HG02885 (cell line): ENCODE measurements around the gene CA12.

Experiments
- ATAC-seq: cut with Tn5 transposase; IDR thresholded peaks from one replicate; pipeline ENCODE4 v1.9.1; 2021; ENCODE audit warnings: mild to moderate bottlenecking; ENCODE audit not compliant: unreplicated experiment, poor library complexity

CA12 gene

GRCh38 chr15:63318344-63318743, 63.3 kb downstream of the CA12 start:
- ATAC-seq = no peak

GRCh38 chr15:63314409-63314808, 67.2 kb downstream of the CA12 start:
- ATAC-seq = no peak

- no peak for ATAC-seq
Observed at GRCh38 chr15:63313825-63314224, 67.8 kb downstream of the CA12 start.

GRCh38 chr15:63312286-63312685, 69.4 kb downstream of the CA12 start:
- ATAC-seq = no peak

GRCh38 chr15:63310646-63311045, 71.0 kb downstream of the CA12 start:
- ATAC-seq = no peak

GRCh38 chr15:63308947-63309346, 72.7 kb downstream of the CA12 start:
- ATAC-seq = no peak

GRCh38 chr15:63308491-63308890, 73.2 kb downstream of the CA12 start:
- no peak for ATAC-seq

- ATAC-seq = no peak
Observed at GRCh38 chr15:63306492-63307073, 75.1 kb downstream of the CA12 start.

- no peak for ATAC-seq
Observed at GRCh38 chr15:63305260-63305659, 76.4 kb downstream of the CA12 start.

GRCh38 chr15:63301088-63301487, 80.6 kb downstream of the CA12 start:
- no peak for ATAC-seq

- no peak for ATAC-seq
Observed at GRCh38 chr15:63299943-63300575, 81.6 kb downstream of the CA12 start.

GRCh38 chr15:63296195-63296594, 85.5 kb downstream of the CA12 start:
- no peak for ATAC-seq

- no peak for ATAC-seq
Observed at GRCh38 chr15:63295341-63295740, 86.3 kb downstream of the CA12 start.

- no peak for ATAC-seq
Observed at GRCh38 chr15:63294359-63294758, 87.3 kb downstream of the CA12 start.

GRCh38 chr15:63292771-63293170, 88.9 kb downstream of the CA12 start:
- ATAC-seq = no peak

GRCh38 chr15:63292241-63292640, 89.4 kb downstream of the CA12 start:
- no peak for ATAC-seq

GRCh38 chr15:63291507-63291906, 90.1 kb downstream of the CA12 start:
- ATAC-seq = no peak

- no peak for ATAC-seq
Observed at GRCh38 chr15:63288778-63289378, 92.8 kb downstream of the CA12 start.

GRCh38 chr15:63288342-63288741, 93.3 kb downstream of the CA12 start:
- ATAC-seq = no peak

GRCh38 chr15:63287109-63287508, 94.5 kb downstream of the CA12 start:
- ATAC-seq = no peak

- no peak for ATAC-seq
Observed at GRCh38 chr15:63284335-63284734, 97.3 kb downstream of the CA12 start.

GRCh38 chr15:63283126-63283525, 98.5 kb downstream of the CA12 start:
- no peak for ATAC-seq
